ENCODE results near the gene MAP4. TPM values are rescaled to one million over a fixed set of nuclear protein-coding genes. Genes with fewer than 3 reads are reported as not detected.
"Not testable (repeated sequence)": the region's sequence is repeated elsewhere in the genome, so short reads cannot be mapped to it uniquely, and the experiment has no call there.

The MAP4 gene
- polyA plus RNA-seq, 3 donors = 174 to 176 (median 175) TPM

DNA sequence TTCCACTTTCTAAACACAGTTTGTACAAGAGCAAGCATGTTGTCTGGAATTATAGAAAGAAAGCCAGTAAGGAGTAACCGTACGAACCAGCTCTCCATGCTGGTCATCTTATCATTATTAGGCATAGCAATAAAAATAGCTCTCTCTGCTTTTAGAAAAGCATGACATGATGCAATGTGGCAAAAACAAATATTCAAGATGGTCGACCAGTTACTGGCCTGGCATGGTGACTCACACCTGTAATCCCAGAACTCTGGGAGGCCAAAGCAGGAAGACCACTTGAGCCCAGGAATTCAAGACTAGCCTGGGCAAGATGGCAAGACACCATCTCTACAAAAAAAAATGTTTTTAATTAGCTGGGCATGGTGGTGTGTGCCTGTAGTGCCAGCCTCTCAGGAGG is 2.6 kb upstream of the MAP4 start:
- DNase-seq = no peak

GRCh38 chr3:48015431-48016180 is 610 bp downstream of the MAP4 start:
- DNase-seq = peak; percentile 75

GRCh38 chr3:48014358-48014757 is 1.9 kb downstream of the MAP4 start:
- DNase-seq = no peak

DNA sequence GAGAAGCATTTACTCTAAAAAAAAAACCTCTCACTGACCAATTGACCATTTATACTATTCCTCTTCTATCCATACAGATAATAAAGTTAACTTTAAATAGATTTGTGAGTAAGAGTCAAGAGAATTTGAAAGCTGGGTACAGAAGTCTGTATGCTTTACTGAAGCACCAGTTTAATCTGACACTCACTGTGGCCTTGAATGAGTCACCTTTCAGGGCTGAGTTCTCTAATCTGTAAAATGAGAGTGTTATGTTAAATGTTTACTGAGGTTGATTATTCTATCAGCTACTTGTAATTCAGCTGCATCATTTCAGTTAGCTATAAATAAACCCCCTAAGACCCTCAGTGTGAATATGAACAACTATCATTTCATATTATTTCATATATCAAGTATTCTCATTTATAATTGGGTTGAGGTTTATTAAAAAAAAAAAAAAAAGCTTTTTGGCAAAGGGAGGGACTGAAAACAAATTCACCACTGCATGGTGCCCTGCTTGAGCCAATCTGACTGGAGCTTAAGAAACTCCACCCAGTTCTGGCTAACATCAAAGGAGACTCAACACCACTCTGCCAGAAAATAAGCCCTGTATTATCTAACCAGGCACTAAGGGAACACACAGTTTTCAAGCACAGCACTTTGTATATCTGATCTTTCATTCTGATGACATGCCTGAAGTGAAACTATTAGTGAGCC is 2.8 kb downstream of the MAP4 start:
- no peak for DNase-seq

GRCh38 chr3:48012659-48013058 is 3.6 kb downstream of the MAP4 start:
- no peak for DNase-seq

DNA sequence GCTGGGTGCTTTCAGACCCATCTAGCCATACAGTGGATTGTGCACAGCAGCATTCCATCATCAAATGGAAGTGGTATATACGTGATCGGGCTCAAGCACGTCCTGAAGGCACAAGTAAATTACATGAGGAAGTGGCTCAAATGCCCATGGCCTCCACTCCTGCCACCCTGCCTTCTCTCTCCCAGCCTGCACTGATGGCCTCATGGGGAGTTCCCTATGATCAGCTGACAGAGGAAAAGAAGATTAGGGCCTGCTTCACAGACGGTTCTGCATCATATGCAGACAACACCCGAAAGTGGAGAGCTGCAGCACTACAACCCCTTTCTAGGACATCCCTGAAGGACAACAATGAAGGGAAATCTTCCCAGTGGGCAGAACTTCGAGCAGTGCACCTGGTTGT is 8.2 kb downstream of the MAP4 start:
- DNase-seq = not testable (repeated sequence)

GRCh38 chr3:48007361-48007760 is 8.9 kb downstream of the MAP4 start:
- not testable (repeated sequence) for DNase-seq

- DNase-seq = not testable (repeated sequence)
Measured at GRCh38 chr3:48006794-48007193, 9.4 kb downstream of the MAP4 start.

DNA sequence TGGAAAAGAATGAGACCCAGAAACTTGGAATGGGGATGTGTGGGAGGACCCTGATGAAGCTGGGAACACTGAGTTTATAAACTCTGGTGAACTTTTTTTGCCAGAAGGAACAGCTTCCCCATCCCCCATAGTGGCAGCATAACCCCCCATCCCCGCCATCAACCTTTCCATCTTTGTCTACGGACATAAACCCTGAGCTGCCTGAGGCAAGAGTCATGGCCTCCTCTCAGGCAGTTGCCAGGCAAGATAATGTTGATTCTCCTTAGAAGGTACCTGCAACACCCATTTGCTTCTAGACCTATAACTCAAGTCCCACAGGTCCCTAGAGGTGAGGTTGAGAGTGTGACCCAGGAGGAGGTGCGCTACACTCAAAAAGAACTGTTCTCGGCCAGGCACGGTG is 11.5 kb downstream of the MAP4 start:
- no peak for DNase-seq

DNA sequence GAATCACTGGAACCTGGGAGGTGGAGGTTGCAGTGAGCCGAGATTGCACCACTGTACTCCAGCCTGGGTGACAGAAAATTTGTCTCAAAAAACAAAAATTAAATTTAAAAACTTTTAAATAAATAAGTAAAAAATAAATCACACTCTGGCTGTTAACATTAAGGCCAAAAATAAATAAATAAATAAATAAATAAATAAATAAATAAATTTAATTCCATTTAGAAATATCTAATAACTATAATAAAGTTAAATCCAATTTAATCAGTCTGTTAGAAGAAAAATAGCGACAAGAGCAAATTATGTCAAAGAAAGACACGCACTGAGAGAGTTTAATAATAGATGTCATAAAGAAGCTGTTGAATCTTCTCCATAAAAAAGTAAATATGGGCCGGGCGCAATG is 13.4 kb downstream of the MAP4 start:
- DNase-seq = no peak

GRCh38 chr3:48001991-48002390 is 14.2 kb downstream of the MAP4 start:
- no peak for DNase-seq

GRCh38 chr3:48000212-48000611 is 16.0 kb downstream of the MAP4 start:
- DNase-seq = no peak

DNA sequence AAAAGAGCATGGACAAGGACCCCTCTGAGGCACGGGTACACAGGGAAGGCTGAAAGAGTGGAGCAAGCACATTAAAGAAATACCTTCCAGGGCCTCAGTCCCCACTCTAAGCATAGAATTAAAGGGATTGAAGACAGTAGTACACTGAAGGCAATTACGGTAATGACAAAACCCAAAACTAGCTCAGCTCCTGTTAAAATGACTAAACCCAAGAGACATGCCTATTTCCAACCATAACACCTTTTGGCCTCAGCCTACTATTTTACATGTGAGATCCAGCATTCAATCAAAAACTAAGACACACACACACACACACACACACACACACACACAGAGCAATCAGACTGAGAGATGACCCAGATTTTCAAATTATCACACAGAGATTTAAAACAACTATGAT is 19.8 kb downstream of the MAP4 start:
- DNase-seq = no peak

GRCh38 chr3:47994180-47994579 is 22.0 kb downstream of the MAP4 start:
- no peak for DNase-seq

- no peak for DNase-seq
Measured at GRCh38 chr3:47991341-47991740, 24.9 kb downstream of the MAP4 start.

DNA sequence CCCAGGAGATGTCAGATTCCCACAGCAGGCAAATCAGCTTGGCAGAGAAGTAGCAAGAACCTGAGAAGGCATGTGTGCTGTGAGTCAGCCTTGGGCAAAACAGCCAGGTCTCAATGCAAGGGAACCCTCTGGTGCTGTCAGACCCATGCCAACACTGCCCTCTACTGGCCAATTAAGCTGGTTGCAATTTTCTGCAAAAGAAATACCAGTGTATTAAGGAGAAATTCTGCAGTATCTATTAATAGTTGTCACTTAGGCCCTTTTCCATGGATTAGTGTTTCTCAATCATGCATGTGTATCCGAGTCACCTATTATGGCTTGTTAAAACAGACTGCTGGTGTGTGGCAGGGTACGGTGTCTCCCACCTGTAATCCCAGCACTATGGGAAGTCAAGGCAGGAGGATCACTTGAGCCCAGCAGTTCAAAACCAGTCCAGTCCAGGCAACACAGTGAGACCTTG is 26.2 kb downstream of the MAP4 start:
- peak; percentile 77 for DNase-seq

DNA sequence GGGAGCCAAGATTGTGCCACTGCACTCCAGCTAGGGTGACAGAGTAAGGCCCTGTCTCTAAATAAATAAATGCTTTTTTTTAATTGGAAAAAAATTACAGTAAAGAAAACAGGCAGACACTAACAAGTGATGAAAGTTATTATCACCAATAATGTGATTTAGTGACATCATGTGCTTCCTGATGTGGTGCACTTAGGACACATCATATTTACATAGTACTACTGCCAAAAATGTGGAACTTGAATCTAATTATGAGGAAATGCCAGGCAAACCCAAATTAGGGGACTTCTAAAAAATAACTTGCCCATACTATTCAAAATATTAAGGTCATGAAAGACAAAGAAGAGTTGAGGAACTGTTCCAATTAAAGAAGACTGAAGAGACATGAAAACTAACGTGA is 30.8 kb downstream of the MAP4 start:
- DNase-seq = no peak

DNA sequence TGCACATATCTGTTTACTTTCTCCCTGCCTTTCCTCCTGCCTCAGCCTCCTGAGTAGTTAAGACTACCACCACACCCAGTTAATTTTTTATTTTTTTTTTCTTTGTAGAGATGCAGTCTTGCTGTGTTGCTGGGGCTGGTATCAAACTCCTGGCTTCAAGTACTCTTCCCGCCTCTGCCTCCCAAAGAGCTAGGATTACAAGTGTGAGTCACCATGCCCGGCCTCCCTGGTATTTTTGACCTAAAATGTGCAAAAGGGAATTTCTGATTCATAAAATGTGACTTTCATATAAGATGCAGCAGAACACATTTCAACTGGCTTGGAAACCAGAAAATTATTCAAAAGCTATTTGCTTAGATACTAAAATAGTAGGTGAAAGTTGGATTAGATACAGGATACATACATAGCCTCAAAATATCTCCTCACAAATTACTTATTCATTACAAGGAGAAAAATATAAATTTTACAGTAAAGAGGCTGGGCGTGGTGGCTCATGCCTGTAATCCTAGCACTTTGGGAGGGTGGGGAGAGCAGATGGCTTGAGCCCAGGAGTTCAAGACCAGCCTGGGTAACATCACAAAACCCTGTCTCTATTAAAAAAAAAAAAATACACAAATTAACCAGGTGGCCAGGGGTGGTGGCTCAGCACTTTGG is 32.0 kb downstream of the MAP4 start:
- DNase-seq = no peak

DNA sequence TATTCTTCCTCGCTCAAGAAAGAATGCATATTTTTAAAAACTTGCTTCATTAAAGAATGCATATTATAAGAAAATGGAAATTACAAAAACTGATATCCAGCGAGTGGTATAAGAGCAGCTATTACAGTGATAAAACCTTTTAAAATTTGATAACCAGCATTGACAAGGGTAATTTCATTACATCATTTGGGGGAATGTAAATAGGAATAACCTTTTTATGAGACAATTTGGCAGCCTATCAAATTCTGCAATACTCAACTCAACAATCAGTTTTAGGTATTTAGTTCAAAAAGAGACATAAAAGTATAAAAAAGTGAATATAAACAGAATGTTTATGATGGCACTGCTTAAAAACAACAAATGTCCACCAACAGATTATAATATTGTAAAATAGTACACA is 35.4 kb downstream of the MAP4 start:
- DNase-seq = no peak

DNA sequence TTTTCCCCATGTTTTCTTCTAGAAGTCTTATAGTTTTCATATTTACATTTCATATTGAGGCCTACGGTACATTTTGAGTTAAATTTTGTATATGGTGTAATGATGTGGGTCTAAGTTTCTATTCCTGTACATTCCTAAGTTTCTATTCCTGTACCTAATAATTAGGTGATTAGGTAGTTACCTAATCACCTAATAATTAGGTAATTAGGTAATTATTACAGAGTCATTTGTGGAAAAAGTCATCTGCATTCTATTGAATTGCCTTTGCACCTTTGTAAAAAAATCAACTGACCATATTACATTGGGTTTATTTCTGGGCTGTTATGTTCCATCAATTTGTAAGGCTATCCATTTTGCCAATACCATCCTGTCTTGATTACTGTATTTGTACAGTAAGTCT is 37.1 kb downstream of the MAP4 start:
- no peak for DNase-seq

DNA sequence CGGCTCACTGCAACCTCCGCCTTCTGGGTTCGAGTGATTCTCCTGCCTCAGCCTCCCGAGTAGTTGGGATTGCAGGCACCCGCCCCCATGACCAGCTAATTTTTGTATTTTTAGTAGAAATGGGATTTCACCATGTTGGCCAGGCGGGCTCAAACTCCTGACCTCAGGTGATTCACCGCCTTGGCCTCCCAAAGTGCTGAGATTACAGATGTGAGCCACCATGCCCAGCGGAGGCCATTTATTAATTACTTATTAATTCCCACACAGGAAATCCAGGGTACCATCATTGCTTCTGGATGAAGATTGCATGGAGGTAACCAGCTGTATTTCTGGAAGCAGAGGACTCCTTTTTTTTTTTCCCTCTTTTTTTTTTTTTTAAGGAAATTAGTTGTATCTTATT is 37.8 kb downstream of the MAP4 start:
- DNase-seq = no peak

GRCh38 chr3:47976135-47976732 is 40.0 kb downstream of the MAP4 start:
- no peak for DNase-seq
